NB4 (cell line): ENCODE measurements around the gene HJV.
"Not testable (repeated sequence)": the region's sequence is repeated elsewhere in the genome, so short reads cannot be mapped to it uniquely, and the experiment has no call there.

ENCODE experiments used
- DNase-seq: peaks from one replicate; pipeline ENCODE4 v3.0.0; 2010; ENCODE audit warnings: low read depth
- H3K4me3 ChIP-seq: one replicate; pipeline ENCODE4 v1.5.1; 2011; ENCODE audit warnings: mild to moderate bottlenecking, low read depth, low read length, moderate library complexity
- CTCF ChIP-seq: IDR thresholded peaks from one replicate; pipeline ENCODE4 v1.5.1; 2012; ENCODE audit warnings: low read depth, low read length
- MAX ChIP-seq: IDR thresholded peaks from 2 replicates; pipeline ENCODE4 v1.6.1; 2011; ENCODE audit warnings: low read depth, low read length
- MYC ChIP-seq: IDR thresholded peaks from 2 replicates; pipeline ENCODE4 v1.6.1; 2011; ENCODE audit warnings: low read depth, low read length
- POLR2A ChIP-seq: IDR thresholded peaks from 2 replicates; pipeline ENCODE4 v1.6.1; 2011; ENCODE audit warnings: mild to moderate bottlenecking; ENCODE audit not compliant: insufficient read length; ENCODE audit errors: extremely low read depth

Gene HJV

GRCh38 chr1:146032631-146033219 lies 11.2 kb upstream of the HJV start:
- no peak overlapping the region for H3K4me3 ChIP-seq
- TF ChIP-seq MAX (no peak), CTCF (peak; percentile 59)
- peak; percentile 75 for DNase-seq

GRCh38 chr1:146031476-146031875 lies 9.9 kb upstream of the HJV start:
- H3K4me3 ChIP-seq: no peak overlapping the region
- TF ChIP-seq POLR2A (no peak), CTCF (no peak), MAX (no peak), MYC (no peak)
- no peak for DNase-seq

GRCh38 chr1:146029117-146029516 lies 7.6 kb upstream of the HJV start:
- TF ChIP-seq POLR2A (no peak), MAX (no peak)
- no peak for DNase-seq
- H3K4me3 ChIP-seq: no peak overlapping the region

GRCh38 chr1:146026650-146027049 lies 5.1 kb upstream of the HJV start:
- not testable (repeated sequence) for DNase-seq, H3K4me3 ChIP-seq

GRCh38 chr1:146025787-146026495 lies 4.4 kb upstream of the HJV start:
- not testable (repeated sequence) for DNase-seq, H3K4me3 ChIP-seq

GRCh38 chr1:146022403-146023127 lies 1.0 kb upstream of the HJV start:
- no peak for DNase-seq
- TF ChIP-seq MYC (no peak), POLR2A (no peak), MAX (no peak)
- H3K4me3 ChIP-seq: no peak overlapping the region

GRCh38 chr1:146021050-146021445 lies 487 bp downstream of the HJV start:
- no peak for TF ChIP-seq MAX
- TF ChIP-seq CTCF: no peak
- TF ChIP-seq MYC: no peak
- TF ChIP-seq POLR2A: no peak
- DNase-seq: no peak
- H3K4me3 ChIP-seq: no peak overlapping the region
